Hepatocyte (in vitro differentiated cells): ENCODE results near the gene SDSL. TPM values are rescaled to one million over a fixed set of nuclear protein-coding genes. Genes with fewer than 3 reads are reported as not detected.

Experiments
- DNase-seq: peaks from one replicate; pipeline ENCODE4 v3.0.0-alpha.2; 2016; ENCODE audit warnings: low spot score
- H2AFZ ChIP-seq: fragments of 200-600 bp; sonication (generic); 2 replicates; pipeline ENCODE4 v1.6.0; 2016; ENCODE audit warnings: antibody characterized with exemption, mild to moderate bottlenecking
- H3K27ac ChIP-seq: fragments of 200-600 bp; sonication (generic); 2 replicates; pipeline ENCODE4 v1.5.1; 2016; ENCODE audit warnings: mild to moderate bottlenecking
- H3K27me3 ChIP-seq: fragments of 200-600 bp; sonication (generic); 2 replicates; pipeline ENCODE4 v1.6.1; 2016
- H3K36me3 ChIP-seq: fragments of 200-600 bp; sonication (generic); replicated peaks from 2 replicates; pipeline ENCODE4 v1.5.1; 2016; ENCODE audit warnings: low read depth; ENCODE audit not compliant: insufficient read depth
- H3K4me1 ChIP-seq: fragments of 200-600 bp; sonication (generic); 2 replicates; pipeline ENCODE4 v1.5.1; 2016; ENCODE audit warnings: mild to moderate bottlenecking, moderate library complexity; ENCODE audit not compliant: insufficient read depth
- H3K4me2 ChIP-seq: fragments of 200-600 bp; sonication (generic); 2 replicates; pipeline ENCODE4 v1.6.0; 2016
- H3K4me3 ChIP-seq: fragments of 200-600 bp; sonication (generic); 2 replicates; pipeline ENCODE4 v1.5.1; 2016; ENCODE audit warnings: mild to moderate bottlenecking
- H3K79me2 ChIP-seq: fragments of 200-600 bp; sonication (generic); 2 replicates; pipeline ENCODE4 v1.6.0; 2017; ENCODE audit warnings: mild to moderate bottlenecking
- H3K9me2 ChIP-seq: fragments of 200-600 bp; sonication (generic); replicated peaks from 2 replicates; pipeline ENCODE4 v1.6.0; 2017; ENCODE audit warnings: mild to moderate bottlenecking; ENCODE audit not compliant: insufficient read depth
- H3K9me3 ChIP-seq: fragments of 200-600 bp; sonication (generic); 2 replicates; pipeline ENCODE4 v1.5.1; 2016; ENCODE audit warnings: low read depth, mild to moderate bottlenecking
- H4K20me1 ChIP-seq: fragments of 200-600 bp; sonication (generic); 2 replicates; pipeline ENCODE4 v1.6.0; 2016; ENCODE audit warnings: mild to moderate bottlenecking; ENCODE audit not compliant: insufficient read depth, poor library complexity, severe bottlenecking
- CTCF ChIP-seq: fragments of 200-600 bp; sonication (generic); IDR thresholded peaks from 2 replicates; pipeline ENCODE4 v1.5.1; 2016; ENCODE audit warnings: antibody characterized with exemption, mild to moderate bottlenecking; ENCODE audit not compliant: poor library complexity
- EZH2 ChIP-seq: fragments of 200-600 bp; sonication (generic); IDR thresholded peaks from 2 replicates; pipeline ENCODE4 v1.6.1; 2016; ENCODE audit warnings: antibody characterized with exemption, mild to moderate bottlenecking, borderline replicate concordance
- EZH2phosphoT487 ChIP-seq: fragments of 200-600 bp; sonication (generic); IDR thresholded peaks from one replicate; pipeline ENCODE4 v1.6.1; 2018; ENCODE audit warnings: antibody characterized with exemption, mild to moderate bottlenecking, low read depth, moderate library complexity; ENCODE audit not compliant: unreplicated experiment, severe bottlenecking
- WGBS: methylation state at CpG from one replicate; pipeline ENCODE4 v1.1.6; 2016; ENCODE audit warnings: low lambda C conversion rate; ENCODE audit errors: missing lambda C conversion rate; 5-methylcytosine and 5-hydroxymethylcytosine counted together
- polyA plus RNA-seq: library from polyadenylated mRNA; unstranded; fragments of >200 nt; fragmentation: Nextera tagmentation; extraction: Ambion mirVana; gene quantifications from 2 replicates; pipeline ENCODE4 v1.2.1, GENCODE V29; 2016
- total RNA-seq: library from RNA; depleted of rRNA; stranded (reverse); fragments of >200 nt; gene quantifications from 2 replicates; pipeline ENCODE4 v1.2.3, GENCODE V29; 2014

Gene SDSL
- total and polyA plus RNA-seq, 2 experiments from 2014 or later: 10.3 to 26.7 TPM

GRCh38 chr12:113397497-113398197 lies 24.5 kb upstream of the SDSL start:
- Histone ChIP-seq H3K9me2 (no peaks in the 10 kb centered on the region), H2AFZ (no peak overlapping the region), H3K4me3 (no peak overlapping the region), H3K36me3 (no peaks in the 10 kb centered on the region), H3K4me1 (no peaks in the 10 kb centered on the region), H3K27ac (no peak overlapping the region), H3K79me2 (no peaks in the 10 kb centered on the region), H4K20me1 (no peaks in the 10 kb centered on the region), H3K9me3 (no peaks in the 10 kb centered on the region), H3K4me2 (no peak overlapping the region), H3K27me3 (no peaks in the 10 kb centered on the region)
- no peak for TF ChIP-seq CTCF
- TF ChIP-seq EZH2: no peak
- no peak for TF ChIP-seq EZH2phosphoT487
- WGBS: 75% methylated on average over 10 of the region's 10 CpGs
- DNase-seq: no peak

GRCh38 chr12:113398346-113399290 lies 23.6 kb upstream of the SDSL start:
- TF ChIP-seq EZH2phosphoT487 (no peak), EZH2 (no peak), CTCF (no peak)
- H3K9me2 ChIP-seq: no peaks in the 10 kb centered on the region
- H3K79me2 ChIP-seq: no peaks in the 10 kb centered on the region
- H3K27me3 ChIP-seq: no peaks in the 10 kb centered on the region
- 90% methylated on average over 26 of the region's 26 CpGs for WGBS
- no peak overlapping the region for H2AFZ ChIP-seq
- no peaks in the 10 kb centered on the region for H3K36me3 ChIP-seq
- no peaks in the 10 kb centered on the region for H3K9me3 ChIP-seq
- no peak overlapping the region for H3K4me2 ChIP-seq
- no peak for DNase-seq
- H3K27ac ChIP-seq: no peak overlapping the region
- no peak overlapping the region for H3K4me3 ChIP-seq
- no peaks in the 10 kb centered on the region for H4K20me1 ChIP-seq
- no peaks in the 10 kb centered on the region for H3K4me1 ChIP-seq

GRCh38 chr12:113399490-113399889 lies 22.7 kb upstream of the SDSL start:
- Histone ChIP-seq H3K27ac (no peak overlapping the region), H3K4me3 (no peak overlapping the region), H3K79me2 (no peaks in the 10 kb centered on the region), H3K9me2 (no peaks in the 10 kb centered on the region), H4K20me1 (no peaks in the 10 kb centered on the region), H3K4me2 (no peak overlapping the region), H3K36me3 (no peaks in the 10 kb centered on the region), H3K27me3 (no peaks in the 10 kb centered on the region), H2AFZ (no peak overlapping the region), H3K9me3 (no peaks in the 10 kb centered on the region), H3K4me1 (no peaks in the 10 kb centered on the region)
- 94% methylated on average over 12 of the region's 12 CpGs for whole genome bisulfite sequencing
- DNase-seq: no peak
- TF ChIP-seq EZH2phosphoT487 (no peak), CTCF (no peak), EZH2 (no peak)
